ENCODE results near the gene FHL5. TPM values are rescaled to one million over a fixed set of nuclear protein-coding genes. Genes with fewer than 3 reads are reported as not detected.

The FHL5 gene
- total RNA-seq, 4 donors from 2014 or later = 11.6 to 24.8 (median 18.1) TPM

GRCh38 chr6:96651816-96652215 lies 88.9 kb downstream of the FHL5 start:
- Histone ChIP-seq H3K27me3 (no peaks in the 10 kb centered on the region), H3K4me3 (no peak overlapping the region), H3K27ac (no peak overlapping the region), H3K9me3 (no peaks in the 10 kb centered on the region), H3K36me3 (no peaks in the 10 kb centered on the region), H3K4me1 (no peaks in the 10 kb centered on the region)
- ATAC-seq (no peak), DNase-seq (no peak)
- intact Hi-C loops (cut with DNase I; ENCODE audit: low total_unique reads) (no loop called here), in situ Hi-C loops (cut with MboI; ENCODE audit: low sequenced_read_pairs in 4 of 4) (no loop called here)
- no peak for TF ChIP-seq POLR2A (IDR thresholded peaks at IDR 0.05)
- no peak for TF ChIP-seq CTCF (IDR thresholded peaks at IDR 0.05 in 4 of 5, conservative IDR thresholded peaks at IDR 0.05 in 1 of 5)

- Histone ChIP-seq H3K36me3 (no peaks in the 10 kb centered on the region), H3K4me1 (no peaks in the 10 kb centered on the region), H3K27me3 (no peaks in the 10 kb centered on the region), H3K27ac (no peak overlapping the region), H3K4me3 (no peak overlapping the region), H3K9me3 (no peaks in the 10 kb centered on the region)
- in situ Hi-C loops (cut with MboI; ENCODE audit: low sequenced_read_pairs in 4 of 4) = no loop called here
- TF ChIP-seq POLR2A (IDR thresholded peaks at IDR 0.05) = no peak
- no peak for TF ChIP-seq CTCF (IDR thresholded peaks at IDR 0.05 in 4 of 5, conservative IDR thresholded peaks at IDR 0.05 in 1 of 5)
- intact Hi-C loops (cut with DNase I; ENCODE audit: low total_unique reads) = no loop called here
- DNase-seq = no peak
- ATAC-seq = no peak
These were observed 89.6 kb downstream of the FHL5 start for GRCh38 chr6:96652552-96652951.

- no peaks in the 10 kb centered on the region for H3K36me3 ChIP-seq
- ATAC-seq (no peak), DNase-seq (no peak)
- no peaks in the 10 kb centered on the region for H3K27me3 ChIP-seq
- no peaks in the 10 kb centered on the region for H3K9me3 ChIP-seq
- no peaks in the 10 kb centered on the region for H3K4me1 ChIP-seq
- H3K4me3 ChIP-seq = no peak overlapping the region
- intact Hi-C loops (cut with DNase I; ENCODE audit: low total_unique reads) (no loop called here), in situ Hi-C loops (cut with MboI; ENCODE audit: low sequenced_read_pairs in 4 of 4) (no loop called here)
- no peak for TF ChIP-seq POLR2A (IDR thresholded peaks at IDR 0.05)
- no peak for TF ChIP-seq CTCF (IDR thresholded peaks at IDR 0.05 in 4 of 5, conservative IDR thresholded peaks at IDR 0.05 in 1 of 5)
- H3K27ac ChIP-seq = no peak overlapping the region
These were observed 90.3 kb downstream of the FHL5 start for GRCh38 chr6:96653181-96653580.

GRCh38 chr6:96656567-96656966 lies 93.6 kb downstream of the FHL5 start:
- intact Hi-C loops (cut with DNase I; ENCODE audit: low total_unique reads) (no loop called here), in situ Hi-C loops (cut with MboI; ENCODE audit: low sequenced_read_pairs in 4 of 4) (no loop called here)
- no peak for DNase-seq
- Histone ChIP-seq H3K4me1 (no peaks in the 10 kb centered on the region), H3K27ac (no peak overlapping the region), H3K4me3 (no peak overlapping the region), H3K27me3 (no peaks in the 10 kb centered on the region), H3K9me3 (no peaks in the 10 kb centered on the region), H3K36me3 (no peaks in the 10 kb centered on the region)
- no peak for ATAC-seq
- no peak for TF ChIP-seq POLR2A (IDR thresholded peaks at IDR 0.05)
- TF ChIP-seq CTCF (IDR thresholded peaks at IDR 0.05 in 4 of 5, conservative IDR thresholded peaks at IDR 0.05 in 1 of 5) = no peak

GRCh38 chr6:96657344-96657743 lies 94.4 kb downstream of the FHL5 start:
- Histone ChIP-seq H3K4me1 (no peaks in the 10 kb centered on the region), H3K9me3 (no peaks in the 10 kb centered on the region), H3K4me3 (no peak overlapping the region), H3K27ac (no peak overlapping the region), H3K36me3 (no peaks in the 10 kb centered on the region), H3K27me3 (no peaks in the 10 kb centered on the region)
- intact Hi-C loops (cut with DNase I; ENCODE audit: low total_unique reads) = no loop called here
- TF ChIP-seq CTCF (IDR thresholded peaks at IDR 0.05 in 4 of 5, conservative IDR thresholded peaks at IDR 0.05 in 1 of 5) (no peak), POLR2A (IDR thresholded peaks at IDR 0.05) (no peak)
- ATAC-seq (no peak), DNase-seq (no peak)
- in situ Hi-C loops (cut with MboI; ENCODE audit: low sequenced_read_pairs in 4 of 4) = no loop called here
